ENCODE data around the gene CEBPA. TPM values are rescaled to one million over a fixed set of nuclear protein-coding genes. Genes with fewer than 3 reads are reported as not detected.
A peak's percentile ranks its signal among the peaks of the same experiment; 100 is the strongest.

The CEBPA gene
- total RNA-seq, 1 donor from 2014 or later: 1.7 TPM

- no peak for DNase-seq (ENCODE audit: low spot score)
- H3K4me1 Mint-ChIP-seq (ENCODE audit: low read depth): peaks cover 2% of the 10 kb centered on the region
- H3K36me3 Mint-ChIP-seq (ENCODE audit: low read depth): no peaks in the 10 kb centered on the region
- H3K27ac Mint-ChIP-seq (ENCODE audit: unreplicated experiment): no peak overlapping the region
- H3K4me3 Mint-ChIP-seq (ENCODE audit: unreplicated experiment): no peak overlapping the region
- H3K9me3 Mint-ChIP-seq (ENCODE audit: low read depth): no peaks in the 10 kb centered on the region
- no peak for TF ChIP-seq CTCF (IDR thresholded peaks at IDR 0.05)
- peaks cover 21% of the 10 kb centered on the region for H3K27me3 Mint-ChIP-seq (ENCODE audit: low read depth)
These were observed 1.5 kb upstream of the CEBPA start for GRCh38 chr19:33303791-33304345.

- peaks cover 2% of the 10 kb centered on the region for H3K4me1 Mint-ChIP-seq (ENCODE audit: low read depth)
- no peak for TF ChIP-seq CTCF (IDR thresholded peaks at IDR 0.05)
These were observed 848 bp upstream of the CEBPA start for GRCh38 chr19:33302974-33303790.

GRCh38 chr19:33301900-33302174 lies 497 bp downstream of the CEBPA start:
- H3K4me3 Mint-ChIP-seq (ENCODE audit: unreplicated experiment): no peak overlapping the region
- peaks cover 19% of the 10 kb centered on the region for H3K27me3 Mint-ChIP-seq (ENCODE audit: low read depth)
- no peak for TF ChIP-seq CTCF (IDR thresholded peaks at IDR 0.05)
- no peaks in the 10 kb centered on the region for H3K36me3 Mint-ChIP-seq (ENCODE audit: low read depth)
- no peak overlapping the region for H3K27ac Mint-ChIP-seq (ENCODE audit: unreplicated experiment)
- no peaks in the 10 kb centered on the region for H3K9me3 Mint-ChIP-seq (ENCODE audit: low read depth)
- peaks cover 2% of the 10 kb centered on the region for H3K4me1 Mint-ChIP-seq (ENCODE audit: low read depth)
- DNase-seq (ENCODE audit: low spot score): no peak

More at GRCh38 chr19:33302974-33303790, 848 bp upstream of the CEBPA start:
- Mint-ChIP-seq H3K27ac (ENCODE audit: unreplicated experiment) (peak overlapping the region; percentile 22), H3K36me3 (ENCODE audit: low read depth) (no peaks in the 10 kb centered on the region), H3K9me3 (ENCODE audit: low read depth) (no peaks in the 10 kb centered on the region), H3K27me3 (ENCODE audit: low read depth) (peaks cover 21% of the 10 kb centered on the region), H3K4me3 (ENCODE audit: unreplicated experiment) (peak overlapping the region; percentile 72)
- no peak for DNase-seq (ENCODE audit: low spot score)

- H3K4me1 Mint-ChIP-seq (ENCODE audit: low read depth): peaks cover 2% of the 10 kb centered on the region
- H3K9me3 Mint-ChIP-seq (ENCODE audit: low read depth): no peaks in the 10 kb centered on the region
- H3K27me3 Mint-ChIP-seq (ENCODE audit: low read depth): peaks cover 19% of the 10 kb centered on the region
- H3K27ac Mint-ChIP-seq (ENCODE audit: unreplicated experiment): no peak overlapping the region
- H3K4me3 Mint-ChIP-seq (ENCODE audit: unreplicated experiment): peak overlapping the region; percentile 65
- DNase-seq (ENCODE audit: low spot score): peak; percentile 85
- no peaks in the 10 kb centered on the region for H3K36me3 Mint-ChIP-seq (ENCODE audit: low read depth)
- no peak for TF ChIP-seq CTCF (IDR thresholded peaks at IDR 0.05)
These were observed 1.0 kb downstream of the CEBPA start for GRCh38 chr19:33301144-33301899.

- peaks cover 2% of the 10 kb centered on the region for H3K4me1 Mint-ChIP-seq (ENCODE audit: low read depth)
- DNase-seq (ENCODE audit: low spot score): no peak
- peaks cover 19% of the 10 kb centered on the region for H3K27me3 Mint-ChIP-seq (ENCODE audit: low read depth)
- H3K27ac Mint-ChIP-seq (ENCODE audit: unreplicated experiment): no peak overlapping the region
- TF ChIP-seq CTCF (IDR thresholded peaks at IDR 0.05): no peak
- H3K36me3 Mint-ChIP-seq (ENCODE audit: low read depth): no peaks in the 10 kb centered on the region
- no peaks in the 10 kb centered on the region for H3K9me3 Mint-ChIP-seq (ENCODE audit: low read depth)
- H3K4me3 Mint-ChIP-seq (ENCODE audit: unreplicated experiment): no peak overlapping the region
These were observed 1.5 kb downstream of the CEBPA start for GRCh38 chr19:33300894-33301143.
